HG03378 (cell line): ENCODE results near the gene SLC35F3.
"Not testable (repeated sequence)": the region's sequence is repeated elsewhere in the genome, so short reads cannot be mapped to it uniquely, and the experiment has no call there.

Source experiments
- ATAC-seq: cut with Tn5 transposase; IDR thresholded peaks from one replicate; pipeline ENCODE4 v1.9.1; 2021; ENCODE audit warnings: mild to moderate bottlenecking, moderate library complexity; ENCODE audit not compliant: unreplicated experiment

The SLC35F3 gene

GRCh38 chr1:234176000-234176399, 271.5 kb downstream of the SLC35F3 start:
- ATAC-seq, result no peak

GRCh38 chr1:234176847-234177246, 272.4 kb downstream of the SLC35F3 start:
- ATAC-seq, result not testable (repeated sequence)

- ATAC-seq, result no peak
Observed at GRCh38 chr1:234185438-234185837, 281.0 kb downstream of the SLC35F3 start.

GRCh38 chr1:234186037-234186688, 281.7 kb downstream of the SLC35F3 start:
- no peak for ATAC-seq

- no peak for ATAC-seq
Observed at GRCh38 chr1:234188454-234188792, 283.9 kb downstream of the SLC35F3 start.

GRCh38 chr1:234197839-234198238, 293.4 kb downstream of the SLC35F3 start:
- ATAC-seq, result no peak

- no peak for ATAC-seq
Observed at GRCh38 chr1:234199476-234200127, 295.1 kb downstream of the SLC35F3 start.

- ATAC-seq, result no peak
Observed at GRCh38 chr1:234200566-234200965, 296.1 kb downstream of the SLC35F3 start.

GRCh38 chr1:234201600-234201999, 297.1 kb downstream of the SLC35F3 start:
- ATAC-seq, result no peak

GRCh38 chr1:234205966-234206365, 301.5 kb downstream of the SLC35F3 start:
- ATAC-seq, result no peak

- ATAC-seq, result no peak
Observed at GRCh38 chr1:234206651-234207284, 302.3 kb downstream of the SLC35F3 start.

- ATAC-seq, result no peak
Observed at GRCh38 chr1:234208351-234208750, 303.9 kb downstream of the SLC35F3 start.

GRCh38 chr1:234208791-234209190, 304.3 kb downstream of the SLC35F3 start:
- ATAC-seq, result no peak

GRCh38 chr1:234210429-234210828, 306.0 kb downstream of the SLC35F3 start:
- ATAC-seq, result not testable (repeated sequence)

- ATAC-seq, result not testable (repeated sequence)
Observed at GRCh38 chr1:234211855-234212254, 307.4 kb downstream of the SLC35F3 start.

- peak; percentile 72 for ATAC-seq
Observed at GRCh38 chr1:234212764-234213657, 308.5 kb downstream of the SLC35F3 start.

- no peak for ATAC-seq
Observed at GRCh38 chr1:234213658-234214128, 309.2 kb downstream of the SLC35F3 start.

GRCh38 chr1:234214129-234214910, 309.8 kb downstream of the SLC35F3 start:
- no peak for ATAC-seq

- ATAC-seq, result no peak
Observed at GRCh38 chr1:234214911-234215892, 310.7 kb downstream of the SLC35F3 start.
